OCI-LY1 (cell line): Measurements from ENCODE around the gene GJC3.

ENCODE experiments used
- CTCF ChIP-seq: fragments of 200-600 bp; sonication (generic), shearing (Covaris generic); IDR thresholded peaks from 2 replicates; pipeline ENCODE4 v1.5.1; 2017; ENCODE audit warnings: mild to moderate bottlenecking, antibody characterized with exemption, low read length, moderate library complexity, mixed read lengths
- EZH2 ChIP-seq: fragments of 200-600 bp; sonication (generic), shearing (Covaris generic); IDR thresholded peaks from 2 replicates; pipeline ENCODE4 v1.8.0; 2017; ENCODE audit warnings: borderline replicate concordance, mixed run types, mild to moderate bottlenecking, antibody characterized with exemption, low read length, moderate library complexity, mixed read lengths

GRCh38 chr7:99929730-99930053, 272 bp upstream of the GJC3 start:
- TF ChIP-seq EZH2 = no peak
- TF ChIP-seq CTCF = no peak
